Fibroblast of the aortic adventitia (primary cell): Measurements from ENCODE around the gene TMEM184B. TPM values are rescaled to one million over a fixed set of nuclear protein-coding genes. Genes with fewer than 3 reads are reported as not detected.

Experiments
- DNase-seq: peaks from one replicate; pipeline ENCODE4 v3.0.0-alpha.2; 2010; ENCODE audit warnings: low read depth
- H3K4me3 ChIP-seq: 2 replicates; pipeline ENCODE4 v1.5.1; 2011; ENCODE audit warnings: low read depth, mild to moderate bottlenecking, control low read depth, low read length, moderate library complexity
- total RNA-seq: library from RNA; depleted of rRNA; stranded (reverse); fragments of >200 nt; gene quantifications from 2 replicates; pipeline ENCODE4 v1.2.3, GENCODE V29; 2012; ENCODE audit warnings: low replicate concordance
- TF ChIP-seq, protein P1 (sequence below): IDR thresholded peaks from 2 replicates; pipeline ENCODE4 v1.5.1; 2011; ENCODE audit warnings: mild to moderate bottlenecking, low read length, control low read depth, inconsistent platforms; ENCODE audit not compliant: insufficient read depth

The TMEM184B gene
- total RNA-seq, 1 donor: 46.0 TPM

DNA sequence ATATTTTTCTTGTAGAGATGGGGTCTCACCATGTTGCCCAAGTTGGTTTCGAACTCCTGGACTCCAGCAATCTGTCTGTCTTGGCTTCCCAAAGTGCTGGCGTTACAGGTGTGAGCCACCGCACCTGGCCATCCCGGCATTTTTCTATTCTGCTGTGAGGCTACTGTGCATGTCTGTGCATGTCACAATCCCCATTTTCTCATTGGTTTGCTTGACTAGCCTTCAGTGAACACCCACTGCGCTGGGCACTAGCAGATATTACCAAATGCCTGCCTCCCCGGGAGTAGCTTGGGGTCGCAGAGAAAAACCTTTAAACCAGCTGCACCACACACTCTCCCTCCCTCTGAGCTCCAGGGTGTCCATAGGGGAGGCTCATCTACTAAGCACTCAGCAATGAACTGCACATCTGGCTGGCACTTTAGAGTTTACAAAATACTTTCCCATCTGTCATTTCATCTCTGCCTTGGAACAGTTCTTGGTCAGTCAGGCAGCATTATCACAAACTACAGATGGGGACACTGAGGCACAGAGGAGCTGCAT, 39.5 kb upstream of the TMEM184B start:
- TF ChIP-seq, protein P1, sequence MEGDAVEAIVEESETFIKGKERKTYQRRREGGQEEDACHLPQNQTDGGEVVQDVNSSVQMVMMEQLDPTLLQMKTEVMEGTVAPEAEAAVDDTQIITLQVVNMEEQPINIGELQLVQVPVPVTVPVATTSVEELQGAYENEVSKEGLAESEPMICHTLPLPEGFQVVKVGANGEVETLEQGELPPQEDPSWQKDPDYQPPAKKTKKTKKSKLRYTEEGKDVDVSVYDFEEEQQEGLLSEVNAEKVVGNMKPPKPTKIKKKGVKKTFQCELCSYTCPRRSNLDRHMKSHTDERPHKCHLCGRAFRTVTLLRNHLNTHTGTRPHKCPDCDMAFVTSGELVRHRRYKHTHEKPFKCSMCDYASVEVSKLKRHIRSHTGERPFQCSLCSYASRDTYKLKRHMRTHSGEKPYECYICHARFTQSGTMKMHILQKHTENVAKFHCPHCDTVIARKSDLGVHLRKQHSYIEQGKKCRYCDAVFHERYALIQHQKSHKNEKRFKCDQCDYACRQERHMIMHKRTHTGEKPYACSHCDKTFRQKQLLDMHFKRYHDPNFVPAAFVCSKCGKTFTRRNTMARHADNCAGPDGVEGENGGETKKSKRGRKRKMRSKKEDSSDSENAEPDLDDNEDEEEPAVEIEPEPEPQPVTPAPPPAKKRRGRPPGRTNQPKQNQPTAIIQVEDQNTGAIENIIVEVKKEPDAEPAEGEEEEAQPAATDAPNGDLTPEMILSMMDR: no peak
- H3K4me3 ChIP-seq: no peak overlapping the region
- DNase-seq: no peak

DNA sequence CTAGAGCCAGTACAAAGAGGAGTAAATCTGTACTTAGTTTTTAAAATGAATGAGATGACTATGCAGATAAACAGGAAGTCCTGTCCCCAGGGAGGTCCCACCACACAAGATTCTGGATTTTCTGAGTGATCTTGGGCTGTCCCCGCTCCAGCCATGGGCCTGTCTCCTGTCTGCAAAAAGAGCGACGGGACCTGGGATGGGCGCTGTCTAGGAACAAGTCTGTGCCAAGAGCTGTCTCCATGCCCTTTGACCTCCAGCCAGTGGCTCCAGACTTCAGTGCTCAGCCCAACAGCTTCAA, 38.5 kb upstream of the TMEM184B start:
- TF ChIP-seq, protein P1: no peak
- H3K4me3 ChIP-seq: no peak overlapping the region
- DNase-seq: peak; percentile 23

DNA sequence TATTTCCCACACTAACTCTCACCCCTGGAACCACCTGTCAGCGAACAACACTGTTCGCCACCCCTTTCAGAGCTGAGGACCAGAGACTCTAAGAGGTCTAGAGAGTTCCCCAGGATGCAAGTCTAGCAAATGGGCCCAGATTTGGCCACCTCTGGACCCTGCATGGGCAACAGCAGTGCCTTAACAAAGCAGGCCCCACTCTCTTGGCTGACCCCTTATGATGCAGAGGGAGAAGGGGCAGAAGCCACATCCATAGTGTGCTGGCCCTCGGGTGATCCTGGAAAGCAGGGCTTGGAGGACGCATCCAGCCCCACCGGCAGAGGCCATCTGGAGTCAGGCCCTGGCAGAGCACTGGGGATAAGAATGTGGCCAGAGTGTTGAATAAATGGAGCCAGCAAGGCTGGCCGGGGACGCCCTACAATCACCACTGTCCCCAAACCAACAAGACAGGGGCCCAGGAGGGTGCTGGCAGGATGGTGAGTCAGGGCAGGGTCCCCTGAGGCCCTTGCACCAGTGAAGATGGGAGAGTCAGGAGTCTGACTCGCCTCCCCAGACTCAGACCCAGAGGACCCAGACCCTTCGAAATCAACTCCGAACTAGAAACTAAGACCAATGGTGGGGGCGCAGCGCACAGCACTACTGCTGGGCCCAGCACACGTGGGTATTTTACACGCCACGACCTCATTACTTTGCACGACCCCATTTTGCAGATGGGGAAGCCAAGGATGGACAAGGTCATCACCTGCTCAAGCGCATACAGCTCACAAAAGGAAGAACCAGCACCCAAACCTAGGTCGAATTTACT, 37.9 kb upstream of the TMEM184B start:
- H3K4me3 ChIP-seq: peak overlapping the region; percentile 22
- peak; percentile 14 for DNase-seq
- TF ChIP-seq, protein P1: no peak

DNA sequence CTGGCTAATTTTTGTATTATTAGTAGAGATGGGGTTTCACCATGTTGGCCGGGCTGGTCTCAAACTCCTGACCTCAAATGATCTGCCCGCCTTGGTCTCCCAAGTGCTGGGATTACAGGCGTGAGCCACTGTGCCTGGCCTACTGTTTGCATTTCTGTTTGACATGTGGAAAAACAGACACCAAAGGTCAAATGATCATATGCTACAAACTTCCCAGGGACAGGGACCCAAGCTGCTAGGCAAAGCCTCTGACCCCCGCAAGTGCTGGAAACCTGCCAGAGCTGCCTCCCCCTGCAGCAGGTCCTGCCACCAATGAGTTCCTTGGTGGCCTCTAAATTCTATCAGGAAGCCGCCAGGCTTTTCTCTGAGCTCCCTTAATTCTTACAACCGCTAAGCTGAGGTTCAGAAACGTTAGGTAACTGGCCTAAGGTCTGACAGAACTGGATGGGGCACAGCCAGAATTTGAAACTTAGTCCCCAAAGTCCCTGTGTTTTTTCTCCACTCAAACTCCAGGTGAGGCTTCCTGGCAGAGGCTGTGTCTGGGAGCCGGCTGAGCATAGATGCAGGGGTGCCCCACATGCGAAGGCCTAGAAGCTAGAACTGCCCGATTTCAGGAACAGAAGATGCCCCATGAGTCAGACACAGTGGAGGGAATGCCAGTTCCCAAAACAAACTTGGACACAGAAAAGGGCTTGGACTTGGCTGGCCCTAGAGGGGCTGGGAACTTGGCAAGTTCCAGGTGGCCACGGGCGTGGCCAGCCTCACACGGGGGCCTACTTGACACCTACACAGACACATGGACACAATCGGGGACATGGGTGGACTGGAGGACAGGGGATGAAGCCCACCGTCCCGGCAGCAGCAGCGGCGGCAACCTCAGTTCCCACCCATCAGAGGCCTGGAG, 37.1 kb upstream of the TMEM184B start:
- DNase-seq: peak; percentile 65
- TF ChIP-seq, protein P1: no peak
- H3K4me3 ChIP-seq: no peak overlapping the region

DNA sequence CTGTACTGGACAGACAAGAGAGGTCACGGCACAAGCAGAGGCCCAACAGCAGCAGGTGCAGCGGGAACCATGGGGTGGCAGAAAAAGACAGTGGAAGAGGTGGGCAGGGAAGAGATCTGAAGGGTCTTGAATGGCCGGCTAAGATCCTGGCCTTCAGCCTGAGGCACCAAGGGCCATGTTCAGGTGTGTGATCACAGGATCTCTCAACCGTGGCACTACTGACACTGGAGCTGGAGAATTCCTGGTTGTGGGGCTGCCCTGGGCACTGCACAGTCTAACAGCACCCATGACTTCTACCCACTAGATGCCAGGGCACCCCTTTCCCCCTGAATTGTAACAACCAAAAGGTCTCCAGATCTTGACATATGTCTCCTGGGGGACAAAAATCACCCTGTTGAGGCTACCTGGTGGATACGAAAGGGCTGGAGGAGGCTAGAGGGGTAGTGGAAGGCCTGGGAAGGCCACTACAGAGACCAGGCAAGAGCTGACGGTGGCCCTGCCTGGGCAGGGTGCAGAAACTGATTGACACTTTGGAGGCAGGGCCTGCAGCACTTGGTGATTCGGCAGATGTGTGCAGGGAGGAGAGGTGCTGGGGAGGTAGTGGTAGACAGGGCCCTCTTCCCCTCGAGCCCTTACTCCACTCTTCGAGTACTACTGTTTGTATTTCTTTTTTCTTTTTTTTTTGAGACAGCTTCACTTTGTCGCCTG, 36.1 kb upstream of the TMEM184B start:
- no peak for DNase-seq
- TF ChIP-seq, protein P1: no peak
- H3K4me3 ChIP-seq: no peak overlapping the region
